ENCODE measurements around the gene FANCB.

GRCh38 chrX:14825851-14826250 is 47.0 kb downstream of the FANCB start:
- TF ChIP-seq CHD1 (IDR thresholded peaks at IDR 0.05; ENCODE audit: low read depth, low read length) = no peak
- TF ChIP-seq USF2 (IDR thresholded peaks at IDR 0.05; ENCODE audit: low read depth, low read length) = no peak
- no peak for TF ChIP-seq MAFK (IDR thresholded peaks at IDR 0.05; ENCODE audit: low read depth, low read length)
- no peak for TF ChIP-seq CEBPB (IDR thresholded peaks at IDR 0.05; ENCODE audit: low read depth, low read length)
- TF ChIP-seq CTCF (conservative IDR thresholded peaks at IDR 0.05; ENCODE audit: low read depth, low read length) = no peak
- TF ChIP-seq BHLHE40 (IDR thresholded peaks at IDR 0.05; ENCODE audit: low read depth, low read length) = no peak
- no peak for TF ChIP-seq RCOR1 (IDR thresholded peaks at IDR 0.05; ENCODE audit: insufficient replicate concordance, low read length)
- no peak for TF ChIP-seq SMC3 (IDR thresholded peaks at IDR 0.05; ENCODE audit: low read depth, low read length)
